GM10266 (cell line): Measurements from ENCODE around the gene KDM8.

Experiments
- DNase-seq: peaks from one replicate; pipeline ENCODE4 v3.0.0; 2012; ENCODE audit errors: extremely low spot score
- TF ChIP-seq, protein P1 (sequence below): IDR thresholded peaks from 2 replicates; pipeline ENCODE4 v1.5.1; 2012; ENCODE audit warnings: mild to moderate bottlenecking, low read depth; ENCODE audit not compliant: control insufficient read depth, insufficient read depth; ENCODE audit errors: missing control alignments

The KDM8 gene

DNA sequence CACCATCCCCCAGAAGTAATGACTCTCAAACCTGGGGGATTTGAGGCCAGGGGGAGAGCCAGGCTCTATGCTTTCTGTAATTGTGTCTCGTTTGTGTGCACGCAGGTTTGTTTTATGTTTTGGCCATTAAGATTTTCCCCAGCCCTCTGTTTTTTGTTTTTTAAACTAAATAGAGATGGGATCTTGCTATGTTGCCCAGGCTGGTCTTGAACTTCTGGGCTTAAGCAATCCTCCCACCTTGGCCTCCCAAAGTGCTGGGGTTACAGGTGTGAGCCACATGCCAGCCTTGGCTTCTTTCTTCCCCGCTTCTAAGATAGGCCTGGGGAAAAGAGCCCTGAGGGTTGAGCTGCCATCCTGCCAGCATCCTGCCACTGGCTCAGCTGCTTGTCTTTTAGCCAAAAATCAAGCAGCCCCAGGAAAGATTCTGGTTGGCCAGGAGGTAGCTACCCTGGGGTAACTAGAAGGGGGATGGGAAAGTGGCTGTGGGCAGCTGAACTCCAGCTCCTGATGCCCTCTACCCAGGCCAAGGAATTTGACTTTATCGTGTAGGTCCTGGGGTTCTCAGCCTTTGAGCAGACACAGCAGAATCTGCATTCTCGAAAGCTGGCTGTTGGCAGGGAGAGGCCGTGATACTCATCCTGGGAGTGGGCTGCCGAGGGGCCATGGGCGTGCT, 18.4 kb downstream of the KDM8 start:
- no peak for DNase-seq
- TF ChIP-seq, protein P1, sequence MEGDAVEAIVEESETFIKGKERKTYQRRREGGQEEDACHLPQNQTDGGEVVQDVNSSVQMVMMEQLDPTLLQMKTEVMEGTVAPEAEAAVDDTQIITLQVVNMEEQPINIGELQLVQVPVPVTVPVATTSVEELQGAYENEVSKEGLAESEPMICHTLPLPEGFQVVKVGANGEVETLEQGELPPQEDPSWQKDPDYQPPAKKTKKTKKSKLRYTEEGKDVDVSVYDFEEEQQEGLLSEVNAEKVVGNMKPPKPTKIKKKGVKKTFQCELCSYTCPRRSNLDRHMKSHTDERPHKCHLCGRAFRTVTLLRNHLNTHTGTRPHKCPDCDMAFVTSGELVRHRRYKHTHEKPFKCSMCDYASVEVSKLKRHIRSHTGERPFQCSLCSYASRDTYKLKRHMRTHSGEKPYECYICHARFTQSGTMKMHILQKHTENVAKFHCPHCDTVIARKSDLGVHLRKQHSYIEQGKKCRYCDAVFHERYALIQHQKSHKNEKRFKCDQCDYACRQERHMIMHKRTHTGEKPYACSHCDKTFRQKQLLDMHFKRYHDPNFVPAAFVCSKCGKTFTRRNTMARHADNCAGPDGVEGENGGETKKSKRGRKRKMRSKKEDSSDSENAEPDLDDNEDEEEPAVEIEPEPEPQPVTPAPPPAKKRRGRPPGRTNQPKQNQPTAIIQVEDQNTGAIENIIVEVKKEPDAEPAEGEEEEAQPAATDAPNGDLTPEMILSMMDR: no peak

- TF ChIP-seq, protein P1: no peak
- DNase-seq: no peak
These were observed 19.2 kb downstream of the KDM8 start for GRCh38 chr16:27222249-27223225.

GRCh38 chr16:27223226-27223610, 19.9 kb downstream of the KDM8 start:
- TF ChIP-seq, protein P1: peak; percentile 26
- DNase-seq: no peak

DNA sequence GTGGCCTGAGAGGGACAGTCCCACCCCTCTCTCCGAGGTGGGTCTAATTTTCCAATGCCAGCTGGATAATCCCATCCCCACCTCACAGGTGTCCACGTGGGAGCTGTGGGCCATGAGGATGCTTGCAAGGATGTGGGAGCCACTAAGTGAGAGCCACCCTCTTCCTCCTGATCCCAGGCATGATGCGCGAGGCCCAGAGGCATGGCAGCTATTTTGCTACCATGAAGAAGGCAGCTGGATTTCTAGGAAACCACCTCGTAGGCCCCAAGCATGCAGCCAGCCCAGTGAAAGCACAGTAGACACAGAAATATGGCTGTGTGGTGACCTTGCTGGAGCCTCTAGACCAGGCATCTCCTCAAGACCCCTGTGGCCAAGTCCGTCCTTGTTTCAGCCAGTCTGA, 20.4 kb downstream of the KDM8 start:
- DNase-seq: no peak
- TF ChIP-seq, protein P1: no peak

DNA sequence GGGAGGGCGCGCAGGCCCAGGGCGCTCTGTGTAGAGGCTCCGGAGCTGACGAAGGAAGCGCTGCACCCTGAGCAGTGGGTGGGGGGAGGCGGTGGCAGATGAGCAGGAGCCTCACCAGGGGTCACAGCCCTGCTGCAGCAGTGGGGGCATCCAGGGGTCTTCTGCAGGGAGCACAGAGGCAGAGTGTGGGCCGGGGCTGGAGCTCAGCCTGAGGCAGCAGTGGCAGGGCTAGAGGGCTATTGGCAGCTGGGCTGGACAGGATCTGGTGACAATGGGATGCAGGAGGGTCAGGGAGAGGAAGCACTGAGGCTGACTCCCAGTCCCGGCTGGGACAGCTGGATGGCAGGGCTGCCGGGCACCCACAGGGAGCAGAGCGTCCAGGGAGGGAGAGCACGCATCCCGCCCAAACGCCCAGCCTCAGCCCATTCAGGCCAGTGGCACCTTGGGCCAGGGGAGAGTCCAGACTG, 21.0 kb downstream of the KDM8 start:
- no peak for DNase-seq
- TF ChIP-seq, protein P1: no peak

DNA sequence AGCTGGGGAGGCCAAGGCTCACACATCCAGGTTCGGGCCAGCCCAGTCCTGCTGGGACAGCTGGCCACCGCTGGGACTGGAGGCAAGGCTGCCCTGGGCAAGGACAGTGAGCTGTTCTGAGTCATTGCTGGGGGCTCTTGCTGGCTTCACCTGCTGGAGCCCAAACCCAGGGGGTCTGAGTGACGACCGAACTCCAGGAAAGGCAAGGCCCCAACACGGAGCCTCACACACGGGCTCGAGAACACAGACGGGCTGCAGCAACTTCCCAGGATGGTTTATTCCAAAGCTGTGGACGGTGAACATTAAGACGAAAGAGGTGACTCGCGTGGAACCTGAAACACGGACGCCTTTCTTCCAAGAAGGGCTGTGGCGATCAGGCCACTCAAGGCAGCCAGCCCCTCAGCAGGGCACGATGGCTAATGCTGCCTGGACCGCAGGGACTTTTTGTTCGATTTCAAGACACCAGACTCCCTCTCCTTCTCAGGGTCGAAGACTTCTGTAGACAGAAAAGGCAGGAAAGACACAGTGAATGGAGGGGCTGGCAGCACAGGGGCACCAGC, 21.5 kb downstream of the KDM8 start:
- TF ChIP-seq, protein P1: no peak
- no peak for DNase-seq
